IMR-90 (cell line): ENCODE results near the gene C3AR1. TPM values are rescaled to one million over a fixed set of nuclear protein-coding genes. Genes with fewer than 3 reads are reported as not detected.

Experiments
- ATAC-seq: fragments of 200-7000 bp; cut with Tn5 transposase; 2 replicates; pipeline ENCODE4 v1.9.1; 2020; ENCODE audit warnings: low read depth, mild to moderate bottlenecking, moderate library complexity
- BruUV-seq: library from RNA; stranded (reverse); fragments of 400-500 nt; replicated peaks from 2 replicates; lab custom pipeline; 2021; lab: Mats Ljungman, UMichigan
- CTCF ChIA-PET: fragments of 300-600 bp; formaldehyde crosslinking; extraction: SDS; loops from one replicate; lab custom pipeline; 2021; ENCODE audit warnings: antibody characterized with exemption; lab: Yijun Ruan, JAX
- POLR2A ChIA-PET: fragments of 300-600 bp; sonication (Branson Sonifier 250); formaldehyde crosslinking; loops from one replicate; lab custom pipeline; 2022; ENCODE audit warnings: antibody characterized with exemption; ENCODE audit not compliant: unreplicated experiment; lab: Charles Lee
- DNase-seq: peaks from one replicate; pipeline ENCODE4 v3.0.0; 2013
- H2AFZ ChIP-seq: replicated peaks from 2 replicates; pipeline ENCODE3; 2013; ENCODE audit warnings: low read length, mild to moderate bottlenecking; ENCODE audit not compliant: poor library complexity
- H2AK5ac ChIP-seq: 2 replicates; pipeline ENCODE4 v1.6.1; 2013; ENCODE audit warnings: low read depth, low read length, inconsistent platforms
- H2AK9ac ChIP-seq: replicated peaks from 2 replicates; pipeline ENCODE3; 2013; ENCODE audit warnings: mild to moderate bottlenecking, low read depth, low read length, moderate library complexity; ENCODE audit not compliant: poor library complexity
- H2BK120ac ChIP-seq: 2 replicates; pipeline ENCODE4 v1.6.1; 2013; ENCODE audit warnings: low read depth, low read length, inconsistent platforms
- H2BK15ac ChIP-seq: 3 replicates; pipeline ENCODE4 v1.6.1; 2013; ENCODE audit warnings: low read depth, low read length, inconsistent platforms
- H2BK20ac ChIP-seq: 2 replicates; pipeline ENCODE4 v1.6.1; 2013; ENCODE audit warnings: low read depth, mild to moderate bottlenecking, inconsistent platforms, low read length, moderate library complexity
- H2BK5ac ChIP-seq: 2 replicates; pipeline ENCODE4 v1.6.1; 2013; ENCODE audit warnings: mild to moderate bottlenecking, low read depth, low read length, inconsistent platforms; ENCODE audit not compliant: poor library complexity, severe bottlenecking
- H3K14ac ChIP-seq: replicated peaks from 2 replicates; pipeline ENCODE4 v1.6.1; 2013; ENCODE audit warnings: low read depth, low read length, inconsistent platforms
- H3K18ac ChIP-seq: 2 replicates; pipeline ENCODE4 v1.6.1; 2013; ENCODE audit warnings: low read depth, low read length, control low read depth
- H3K23ac ChIP-seq: 2 replicates; pipeline ENCODE4 v1.6.1; 2013; ENCODE audit warnings: low read depth, low read length, inconsistent platforms
- H3K27ac ChIP-seq: 2 replicates; pipeline ENCODE4 v1.5.1; 2013; ENCODE audit warnings: mild to moderate bottlenecking, control low read depth, low read length; ENCODE audit not compliant: insufficient read depth
- H3K27me3 ChIP-seq: 2 replicates; pipeline ENCODE4 v1.6.1; 2013; ENCODE audit warnings: low read length; ENCODE audit not compliant: control insufficient read depth, insufficient read depth
- H3K36me3 ChIP-seq: 2 replicates; pipeline ENCODE4 v1.6.1; 2013; ENCODE audit warnings: low read length, mixed read lengths; ENCODE audit not compliant: control insufficient read depth, insufficient read depth
- H3K4ac ChIP-seq: 2 replicates; pipeline ENCODE4 v1.6.1; 2013; ENCODE audit warnings: low read depth, low read length, inconsistent platforms
- H3K4me1 ChIP-seq: 2 replicates; pipeline ENCODE4 v1.6.1; 2013; ENCODE audit warnings: low read length, mixed read lengths; ENCODE audit not compliant: control insufficient read depth, insufficient read depth
- H3K4me2 ChIP-seq: 2 replicates; pipeline ENCODE4 v1.6.1; 2013; ENCODE audit warnings: low read depth, mild to moderate bottlenecking, control low read depth, low read length, moderate library complexity
- H3K4me3 ChIP-seq: 2 replicates; pipeline ENCODE4 v1.5.1; 2013; ENCODE audit warnings: low read depth, mild to moderate bottlenecking, control low read depth, low read length, moderate library complexity; ENCODE audit not compliant: insufficient read depth
- H3K56ac ChIP-seq: 2 replicates; pipeline ENCODE4 v1.6.1; 2013; ENCODE audit warnings: low read length, inconsistent platforms; ENCODE audit not compliant: insufficient read depth; ENCODE audit errors: extremely low read depth
- H3K79me1 ChIP-seq, 2 experiments: 2 replicates each; pipeline ENCODE4 v1.6.1; 2013; ENCODE audit warnings: low read length in 2 of 2, inconsistent platforms in 1 of 2, low read depth in 1 of 2
- H3K9ac ChIP-seq: 2 replicates; pipeline ENCODE4 v1.6.1; 2013; ENCODE audit warnings: low read depth, low read length, control low read depth
- H3K9me1 ChIP-seq: 2 replicates; pipeline ENCODE4 v1.6.1; 2013; ENCODE audit warnings: low read length, inconsistent platforms; ENCODE audit not compliant: insufficient read depth
- H3K9me3 ChIP-seq: 2 replicates; pipeline ENCODE4 v1.6.1; 2013; ENCODE audit warnings: low read length; ENCODE audit not compliant: control insufficient read depth, insufficient read depth
- H4K20me1 ChIP-seq: 2 replicates; pipeline ENCODE4 v1.6.1; 2013; ENCODE audit warnings: low read length, inconsistent platforms; ENCODE audit not compliant: insufficient read depth
- H4K5ac ChIP-seq: 2 replicates; pipeline ENCODE4 v1.6.1; 2013; ENCODE audit warnings: mild to moderate bottlenecking, low read depth, low read length, control low read depth
- H4K8ac ChIP-seq, 2 experiments: 2 replicates each; pipeline ENCODE4 v1.6.1; 2013; ENCODE audit warnings: low read depth in 2 of 2, low read length in 2 of 2, control low read depth in 1 of 2, inconsistent platforms in 1 of 2
- H4K91ac ChIP-seq: 2 replicates; pipeline ENCODE4 v1.6.1; 2013; ENCODE audit warnings: low read depth, low read length, inconsistent platforms; ENCODE audit not compliant: insufficient read depth
- CEBPB ChIP-seq: IDR thresholded peaks from 2 replicates; pipeline ENCODE4 v1.6.1; 2012; ENCODE audit warnings: low read depth, low read length, improper control_type of control experiment
- CHD1 ChIP-seq: IDR thresholded peaks from 2 replicates; pipeline ENCODE4 v1.6.1; 2012; ENCODE audit warnings: low read depth, low read length, improper control_type of control experiment
- FOS ChIP-seq: fragments of 150-350 bp; IDR thresholded peaks from 2 replicates; pipeline ENCODE4 v1.6.1; 2016; ENCODE audit warnings: low read depth, low read length
- NFE2L2 ChIP-seq: fragments of 150-350 bp; IDR thresholded peaks from 2 replicates; pipeline ENCODE4 v1.6.1; 2016; ENCODE audit warnings: low read depth, mild to moderate bottlenecking, low read length
- RAD21 ChIP-seq: IDR thresholded peaks from 2 replicates; pipeline ENCODE4 v1.6.1; 2012; ENCODE audit warnings: low read length, improper control_type of control experiment
- RFX5 ChIP-seq: IDR thresholded peaks from 2 replicates; pipeline ENCODE4 v1.8.0; 2012; ENCODE audit warnings: low read depth, mild to moderate bottlenecking, low read length, moderate library complexity
- WGBS, 2 experiments: methylation state at CpG; one replicate each; pipeline versions ENCODE4 v1.1.5 to v1.1.7; 2013; ENCODE audit warnings: missing lambda C conversion rate in 2 of 2; ENCODE audit not compliant: insufficient read length in 1 of 2; ENCODE audit errors: extremely low coverage in 2 of 2; 5-methylcytosine and 5-hydroxymethylcytosine counted together
- dilution Hi-C: fragments of 300-500 bp; cut with HindIII; formaldehyde crosslinking; loops from one replicate; pipeline ENCODE4 v1.14.3; 2018; ENCODE audit warnings: low sequenced_read_pairs; ENCODE audit not compliant: unreplicated experiment
- in situ Hi-C: fragments of 300-500 bp; cut with MboI; formaldehyde crosslinking; loops from 3 replicates; pipeline ENCODE4 v1.14.3; 2019; ENCODE audit warnings: low sequenced_read_pairs, inconsistent platforms, mixed read lengths
- intact Hi-C: fragments of 100-400 bp; cut with micrococcal nuclease; formaldehyde crosslinking; loops from 2 replicates; pipeline ENCODE4 v1.10.0; 2022
- polyA plus RNA-seq, 3 experiments: library from polyadenylated mRNA; depleted of rRNA; stranded (reverse); fragments of >200 nt; gene quantifications; 2 replicates each; pipeline ENCODE4 v1.2.3, GENCODE V29; 2012; ENCODE audit warnings: low replicate concordance in 1 of 3
- total RNA-seq: library from RNA; depleted of rRNA; stranded (reverse); fragments of >200 nt; gene quantifications from 2 replicates; pipeline ENCODE4 v1.2.3, GENCODE V29; 2012
- TF ChIP-seq, protein P1 (sequence below): fragments of 150-350 bp; IDR thresholded peaks from 2 replicates; pipeline ENCODE4 v1.6.1; 2017; ENCODE audit warnings: mild to moderate bottlenecking, antibody characterized with exemption, low read length, low read depth

C3AR1 gene
- total and polyA plus RNA-seq, 2 of the 4 experiments (the other 2 are of a cell fraction): 0.31 to 0.36 TPM

DNA sequence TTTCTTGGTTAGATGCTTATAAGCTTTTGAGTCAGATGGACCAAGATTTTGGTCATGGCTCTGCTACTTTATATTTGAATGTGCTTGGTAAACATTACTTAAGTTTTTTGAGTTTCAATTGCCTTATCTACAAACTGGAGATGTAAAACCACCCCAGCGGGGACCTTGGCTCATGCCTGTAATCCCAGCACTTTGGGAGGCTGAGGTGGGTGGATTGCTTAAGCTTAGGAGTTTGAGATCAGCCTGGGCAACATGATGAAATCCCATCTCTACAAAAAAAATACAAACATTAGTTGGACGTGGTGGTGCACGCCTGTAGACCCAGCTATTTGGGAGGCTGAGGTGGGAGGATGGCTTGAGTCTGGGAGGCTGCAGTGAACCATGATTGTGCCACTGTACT lies 27.1 kb upstream of the C3AR1 start:
- 0 out of 2 replicates have a peak, but pooled peaks cover 3% of the 10 kb centered on the region for H3K9me1 ChIP-seq
- intact Hi-C loops (no loop called here), dilution Hi-C loops (no loop called here), in situ Hi-C loops (no loop called here)
- no TSS peak for BruUV-seq
- no peak overlapping the region for H2BK20ac ChIP-seq
- H3K4me3 ChIP-seq: no peak overlapping the region
- H3K14ac ChIP-seq: no peak overlapping the region
- H3K56ac ChIP-seq: no peak overlapping the region
- no peak overlapping the region for H3K23ac ChIP-seq
- no peaks in the 10 kb centered on the region for H3K27me3 ChIP-seq
- no peak for TF ChIP-seq CHD1
- TF ChIP-seq, protein P1, sequence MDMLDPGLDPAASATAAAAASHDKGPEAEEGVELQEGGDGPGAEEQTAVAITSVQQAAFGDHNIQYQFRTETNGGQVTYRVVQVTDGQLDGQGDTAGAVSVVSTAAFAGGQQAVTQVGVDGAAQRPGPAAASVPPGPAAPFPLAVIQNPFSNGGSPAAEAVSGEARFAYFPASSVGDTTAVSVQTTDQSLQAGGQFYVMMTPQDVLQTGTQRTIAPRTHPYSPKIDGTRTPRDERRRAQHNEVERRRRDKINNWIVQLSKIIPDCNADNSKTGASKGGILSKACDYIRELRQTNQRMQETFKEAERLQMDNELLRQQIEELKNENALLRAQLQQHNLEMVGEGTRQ: no peak
- TF ChIP-seq RFX5: no peak
- no peak for TF ChIP-seq RAD21
- no peak for TF ChIP-seq CEBPB
- no peak for TF ChIP-seq NFE2L2
- no peak for TF ChIP-seq FOS
- H4K91ac ChIP-seq: no peak overlapping the region
- no peak overlapping the region for H2AK9ac ChIP-seq
- H2AFZ ChIP-seq: no peak overlapping the region
- no peak overlapping the region for H4K8ac ChIP-seq
- H3K79me1 ChIP-seq: peaks cover 8 to 11% of the 10 kb centered on the region in 2 experiments
- no peak overlapping the region for H4K5ac ChIP-seq
- H2AK5ac ChIP-seq: no peak overlapping the region
- no peak overlapping the region for H3K18ac ChIP-seq
- no peaks in the 10 kb centered on the region for H3K4me1 ChIP-seq
- H3K9ac ChIP-seq: no peak overlapping the region
- no CpG with 5 or more reads among the region's 3 CpGs for WGBS, 2 experiments
- ChIA-PET POLR2A (no interaction called here), CTCF (interaction anchor here (0.8 kb wide), 1 partner anchor 15 kb away, joined by 3 read pairs; no protein-coding TSS in a partner anchor)
- no peak overlapping the region for H2BK5ac ChIP-seq
- no peak overlapping the region for H3K4ac ChIP-seq
- H2BK120ac ChIP-seq: no peak overlapping the region
- no peaks in the 10 kb centered on the region for H3K9me3 ChIP-seq
- no peak overlapping the region for H2BK15ac ChIP-seq
- H3K36me3 ChIP-seq: peaks cover 44% of the 10 kb centered on the region
- no peak overlapping the region for H3K27ac ChIP-seq
- no peak for DNase-seq
- no peak overlapping the region for H3K4me2 ChIP-seq
- ATAC-seq: no peak
- no peaks in the 10 kb centered on the region for H4K20me1 ChIP-seq
